ENCODE data around the gene PCSK4. TPM values are rescaled to one million over a fixed set of nuclear protein-coding genes. Genes with fewer than 3 reads are reported as not detected.
A peak's percentile ranks its signal among the peaks of the same experiment; 100 is the strongest.

The PCSK4 gene
- total and polyA plus RNA-seq, 2 of the 13 experiments (the other 11 are each of a cell fraction or from before 2014, with no cell fraction given) = 2.0 to 2.7 TPM

DNA sequence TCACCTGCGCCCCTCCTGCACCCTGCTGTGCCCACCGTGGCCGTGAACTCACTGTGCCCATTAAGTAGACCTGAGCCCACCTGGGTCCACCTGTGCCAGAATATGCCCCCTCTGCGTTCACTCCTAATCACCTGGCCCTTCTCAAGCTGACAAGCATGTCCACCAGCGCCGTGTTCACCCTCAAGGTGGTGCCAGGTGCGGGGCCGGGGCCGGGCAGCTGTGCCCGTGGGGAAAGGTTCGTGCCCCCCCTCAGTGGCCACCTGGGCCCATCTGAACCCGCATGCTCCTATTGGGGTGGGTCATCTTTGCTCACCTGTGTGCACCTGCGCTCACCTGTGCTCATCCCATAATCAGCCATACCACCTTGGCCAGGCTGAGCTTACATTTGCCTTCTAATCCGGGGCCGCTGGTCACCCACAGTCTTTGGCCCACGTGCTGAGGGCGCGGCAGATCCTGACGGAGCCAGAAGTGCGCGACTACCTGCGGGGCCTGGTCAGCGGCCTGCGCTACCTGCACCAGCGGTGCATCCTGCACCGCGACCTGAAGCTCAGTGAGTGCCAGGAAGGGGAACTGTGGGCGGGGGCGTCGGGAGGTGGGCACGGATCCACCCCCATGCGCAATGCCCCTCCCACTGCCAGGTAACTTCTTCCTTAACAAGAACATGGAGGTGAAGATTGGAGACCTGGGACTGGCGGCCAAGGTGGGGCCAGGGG lies 36.1 kb upstream of the PCSK4 start:
- H4K20me1 ChIP-seq (ENCODE audit: insufficient read depth, low read length) = no peaks in the 10 kb centered on the region
- H3K36me3 ChIP-seq (replicated peaks in 1 of 2; ENCODE audit: control insufficient read depth in 1 of 2, insufficient read depth in 2 of 2, low read length in 2 of 2) = no peaks in the 10 kb centered on the region
- H3K4me2 ChIP-seq (ENCODE audit: low read depth, low read length) = no peak overlapping the region
- no peak for DNase-seq (ENCODE audit: low spot score)
- in situ Hi-C loops (cut with HindIII; ENCODE audit: extremely low pct_ligation_motif_present, low pct_unique_long_range_greater_than_20kb) (no loop called here), intact Hi-C loops (cut with micrococcal nuclease; ENCODE audit: unreplicated experiment) (no loop called here)
- H3K79me2 ChIP-seq (ENCODE audit: insufficient read depth, low read length) = no peaks in the 10 kb centered on the region
- H3K9ac ChIP-seq (ENCODE audit: insufficient read depth, low read depth, low read length) = no peak overlapping the region
- no peak overlapping the region for H3K27ac ChIP-seq (ENCODE audit: extremely low read length, insufficient read depth, low read length)
- H3K9me3 ChIP-seq (ENCODE audit: low read length) = no peaks in the 10 kb centered on the region
- no peak overlapping the region for H3K4me3 ChIP-seq (replicated peaks in 1 of 3; ENCODE audit: insufficient read depth in 1 of 3, low read depth in 2 of 3, low read length in 3 of 3)
- BruUV-seq (replicated peaks) = no TSS peak
- peaks cover 14% of the 10 kb centered on the region for H3K4me1 ChIP-seq (ENCODE audit: insufficient read depth, low read length)
- no peak for ATAC-seq
- 36% methylated on average over 12 of the region's 33 CpGs for WGBS (ENCODE audit: low lambda C conversion rate)
- TF ChIP-seq, protein P1, sequence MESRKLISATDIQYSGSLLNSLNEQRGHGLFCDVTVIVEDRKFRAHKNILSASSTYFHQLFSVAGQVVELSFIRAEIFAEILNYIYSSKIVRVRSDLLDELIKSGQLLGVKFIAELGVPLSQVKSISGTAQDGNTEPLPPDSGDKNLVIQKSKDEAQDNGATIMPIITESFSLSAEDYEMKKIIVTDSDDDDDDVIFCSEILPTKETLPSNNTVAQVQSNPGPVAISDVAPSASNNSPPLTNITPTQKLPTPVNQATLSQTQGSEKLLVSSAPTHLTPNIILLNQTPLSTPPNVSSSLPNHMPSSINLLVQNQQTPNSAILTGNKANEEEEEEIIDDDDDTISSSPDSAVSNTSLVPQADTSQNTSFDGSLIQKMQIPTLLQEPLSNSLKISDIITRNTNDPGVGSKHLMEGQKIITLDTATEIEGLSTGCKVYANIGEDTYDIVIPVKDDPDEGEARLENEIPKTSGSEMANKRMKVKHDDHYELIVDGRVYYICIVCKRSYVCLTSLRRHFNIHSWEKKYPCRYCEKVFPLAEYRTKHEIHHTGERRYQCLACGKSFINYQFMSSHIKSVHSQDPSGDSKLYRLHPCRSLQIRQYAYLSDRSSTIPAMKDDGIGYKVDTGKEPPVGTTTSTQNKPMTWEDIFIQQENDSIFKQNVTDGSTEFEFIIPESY (CRISPR knock-in tag; IDR thresholded peaks at IDR 0.05) = peak; percentile 19; the same call in 1 of the 2 replicates
- TF ChIP-seq, protein P2, sequence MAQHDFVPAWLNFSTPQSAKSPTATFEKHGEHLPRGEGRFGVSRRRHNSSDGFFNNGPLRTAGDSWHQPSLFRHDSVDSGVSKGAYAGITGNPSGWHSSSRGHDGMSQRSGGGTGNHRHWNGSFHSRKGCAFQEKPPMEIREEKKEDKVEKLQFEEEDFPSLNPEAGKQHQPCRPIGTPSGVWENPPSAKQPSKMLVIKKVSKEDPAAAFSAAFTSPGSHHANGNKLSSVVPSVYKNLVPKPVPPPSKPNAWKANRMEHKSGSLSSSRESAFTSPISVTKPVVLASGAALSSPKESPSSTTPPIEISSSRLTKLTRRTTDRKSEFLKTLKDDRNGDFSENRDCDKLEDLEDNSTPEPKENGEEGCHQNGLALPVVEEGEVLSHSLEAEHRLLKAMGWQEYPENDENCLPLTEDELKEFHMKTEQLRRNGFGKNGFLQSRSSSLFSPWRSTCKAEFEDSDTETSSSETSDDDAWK (CRISPR knock-in tag; IDR thresholded peaks at IDR 0.05) = no peak
- TF ChIP-seq AGO1 (IDR thresholded peaks at IDR 0.05; ENCODE audit: low read depth, low read length, poor library complexity, severe bottlenecking) = peak; percentile 47
- H3K27me3 ChIP-seq (ENCODE audit: control insufficient read depth in 1 of 2, insufficient read depth in 2 of 2, low read length in 2 of 2) = peaks cover 31 to 59% of the 10 kb centered on the region in 2 experiments
- ChIA-PET CTCF (ENCODE audit: low intra/inter-chr PET ratio, low total read pairs) (no interaction called here), POLR2A (no interaction called here)
- no peak for FAIRE-seq
- H2AFZ ChIP-seq (ENCODE audit: low read length) = no peak overlapping the region

DNA sequence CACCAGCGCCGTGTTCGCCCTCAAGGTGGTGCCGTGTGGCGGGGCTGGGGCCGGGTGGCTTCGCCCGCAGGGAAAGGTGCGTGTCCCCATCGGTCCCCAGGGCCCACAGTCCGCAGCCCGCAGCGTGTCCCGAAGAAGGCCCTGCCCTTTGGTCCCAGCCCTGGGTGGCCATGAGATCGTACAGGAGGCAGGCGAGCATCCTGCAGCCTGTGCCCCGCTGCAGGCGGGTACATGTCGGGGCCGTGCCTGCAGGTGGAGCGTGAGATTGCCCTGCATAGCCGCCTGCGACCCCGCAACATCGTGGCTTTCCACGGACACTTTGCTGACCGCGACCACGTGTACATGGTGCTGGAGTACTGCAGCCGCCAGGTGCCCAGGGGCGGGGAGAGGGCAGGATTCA lies 35.2 kb upstream of the PCSK4 start:
- 16% methylated on average over 15 of the region's 31 CpGs for WGBS (ENCODE audit: low lambda C conversion rate)
- BruUV-seq (replicated peaks) = no TSS peak
- ChIA-PET POLR2A (no interaction called here), CTCF (ENCODE audit: low intra/inter-chr PET ratio, low total read pairs) (no interaction called here)
- no peak overlapping the region for H3K9ac ChIP-seq (ENCODE audit: insufficient read depth, low read depth, low read length)
- peak; percentile 9 for ATAC-seq
- H3K9me3 ChIP-seq (ENCODE audit: low read length) = no peaks in the 10 kb centered on the region
- DNase-seq (ENCODE audit: low spot score) = no peak
- H3K4me3 ChIP-seq (replicated peaks in 1 of 3; ENCODE audit: insufficient read depth in 1 of 3, low read depth in 2 of 3, low read length in 3 of 3) = no peak overlapping the region
- H3K4me1 ChIP-seq (ENCODE audit: insufficient read depth, low read length) = peaks cover 15% of the 10 kb centered on the region
- intact Hi-C loops (cut with micrococcal nuclease; ENCODE audit: unreplicated experiment) (no loop called here), in situ Hi-C loops (cut with HindIII; ENCODE audit: extremely low pct_ligation_motif_present, low pct_unique_long_range_greater_than_20kb) (no loop called here)
- no peak overlapping the region for H2AFZ ChIP-seq (ENCODE audit: low read length)
- H4K20me1 ChIP-seq (ENCODE audit: insufficient read depth, low read length) = no peaks in the 10 kb centered on the region
- no peaks in the 10 kb centered on the region for H3K36me3 ChIP-seq (replicated peaks in 1 of 2; ENCODE audit: control insufficient read depth in 1 of 2, insufficient read depth in 2 of 2, low read length in 2 of 2)
- H3K4me2 ChIP-seq (ENCODE audit: low read depth, low read length) = no peak overlapping the region
- no peak overlapping the region for H3K27ac ChIP-seq (ENCODE audit: extremely low read length, insufficient read depth, low read length)
- H3K27me3 ChIP-seq (ENCODE audit: control insufficient read depth in 1 of 2, insufficient read depth in 2 of 2, low read length in 2 of 2) = peaks cover 30 to 62% of the 10 kb centered on the region in 2 experiments
- FAIRE-seq = no peak
- no peaks in the 10 kb centered on the region for H3K79me2 ChIP-seq (ENCODE audit: insufficient read depth, low read length)
- no peak for TF ChIP-seq RXRA (CRISPR knock-in tag; IDR thresholded peaks at IDR 0.05)
- TF ChIP-seq, protein P3, sequence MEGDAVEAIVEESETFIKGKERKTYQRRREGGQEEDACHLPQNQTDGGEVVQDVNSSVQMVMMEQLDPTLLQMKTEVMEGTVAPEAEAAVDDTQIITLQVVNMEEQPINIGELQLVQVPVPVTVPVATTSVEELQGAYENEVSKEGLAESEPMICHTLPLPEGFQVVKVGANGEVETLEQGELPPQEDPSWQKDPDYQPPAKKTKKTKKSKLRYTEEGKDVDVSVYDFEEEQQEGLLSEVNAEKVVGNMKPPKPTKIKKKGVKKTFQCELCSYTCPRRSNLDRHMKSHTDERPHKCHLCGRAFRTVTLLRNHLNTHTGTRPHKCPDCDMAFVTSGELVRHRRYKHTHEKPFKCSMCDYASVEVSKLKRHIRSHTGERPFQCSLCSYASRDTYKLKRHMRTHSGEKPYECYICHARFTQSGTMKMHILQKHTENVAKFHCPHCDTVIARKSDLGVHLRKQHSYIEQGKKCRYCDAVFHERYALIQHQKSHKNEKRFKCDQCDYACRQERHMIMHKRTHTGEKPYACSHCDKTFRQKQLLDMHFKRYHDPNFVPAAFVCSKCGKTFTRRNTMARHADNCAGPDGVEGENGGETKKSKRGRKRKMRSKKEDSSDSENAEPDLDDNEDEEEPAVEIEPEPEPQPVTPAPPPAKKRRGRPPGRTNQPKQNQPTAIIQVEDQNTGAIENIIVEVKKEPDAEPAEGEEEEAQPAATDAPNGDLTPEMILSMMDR (CRISPR knock-in tag; IDR thresholded peaks at IDR 0.05) = 0 out of 2 replicates have a peak, but pooled peaks have one; percentile 13
- no peak for TF ChIP-seq KLF9 (CRISPR knock-in tag; IDR thresholded peaks at IDR 0.05; ENCODE audit: low read depth)
- no peak for TF ChIP-seq JUNB (CRISPR knock-in tag; IDR thresholded peaks at IDR 0.05; ENCODE audit: borderline replicate concordance)
- TF ChIP-seq ZNF790 (CRISPR knock-in tag; IDR thresholded peaks at IDR 0.05; ENCODE audit: borderline replicate concordance) = no peak
- no peak for TF ChIP-seq HDAC2 (CRISPR knock-in tag; IDR thresholded peaks at IDR 0.05)
- TF ChIP-seq SOX6 (IDR thresholded peaks at IDR 0.05) = no peak
- TF ChIP-seq SOX6 (CRISPR knock-in tag; IDR thresholded peaks at IDR 0.05) = no peak
- no peak for TF ChIP-seq ZNF780A (CRISPR knock-in tag; IDR thresholded peaks at IDR 0.05)
- TF ChIP-seq, protein P4, sequence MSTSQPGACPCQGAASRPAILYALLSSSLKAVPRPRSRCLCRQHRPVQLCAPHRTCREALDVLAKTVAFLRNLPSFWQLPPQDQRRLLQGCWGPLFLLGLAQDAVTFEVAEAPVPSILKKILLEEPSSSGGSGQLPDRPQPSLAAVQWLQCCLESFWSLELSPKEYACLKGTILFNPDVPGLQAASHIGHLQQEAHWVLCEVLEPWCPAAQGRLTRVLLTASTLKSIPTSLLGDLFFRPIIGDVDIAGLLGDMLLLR (CRISPR knock-in tag; IDR thresholded peaks at IDR 0.05) = no peak

All from HepG2 (cell line).